Natural killer cell treated with Interleukin-12 subunit alpha and Interleukin-12 subunit beta and Interleukin-15 and Interleukin-18, amount 100 ng/mL, for 72 hours (primary cell): Measurements from ENCODE around the gene SNURF. TPM values are rescaled to one million over a fixed set of nuclear protein-coding genes. Genes with fewer than 3 reads are reported as not detected.
A peak's percentile ranks its signal among the peaks of the same experiment; 100 is the strongest.
"Not testable (repeated sequence)": the region's sequence is repeated elsewhere in the genome, so short reads cannot be mapped to it uniquely, and the experiment has no call there.

Experiments used
- ATAC-seq, 2 donors: fragments of 150-1000 bp; cut with Tn5 transposase in 1 of 2; sonication (Bioruptor Pico), chemical (Tn5 transposase) in 1 of 2; 2 replicates each; pipeline ENCODE4 v1.10.0; 2021
- DNase-seq: peaks from one replicate; pipeline ENCODE4 v3.0.0; 2022; ENCODE audit warnings: low spot score
- H3K27ac Mint-ChIP-seq, 2 donors: 1 replicate in 1 of 2; 2 replicates in 1 of 2; pipeline ENCODE4 v1.8.0; 2022; ENCODE audit warnings: mixed read lengths in 2 of 2, mild to moderate bottlenecking in 1 of 2, moderate library complexity in 1 of 2
- H3K27me3 Mint-ChIP-seq, 2 donors: 1 replicate in 1 of 2; 2 replicates in 1 of 2; pipeline ENCODE4 v1.8.0; 2022; ENCODE audit warnings: mixed read lengths in 2 of 2
- H3K36me3 Mint-ChIP-seq: one replicate; pipeline ENCODE4 v1.8.0; 2022; ENCODE audit warnings: mixed read lengths
- H3K4me1 Mint-ChIP-seq, 2 donors: 1 replicate in 1 of 2; 2 replicates in 1 of 2; pipeline ENCODE4 v1.8.0; 2022; ENCODE audit warnings: low read depth in 2 of 2, mixed read lengths in 2 of 2, mild to moderate bottlenecking in 1 of 2
- H3K4me3 Mint-ChIP-seq: one replicate; pipeline ENCODE4 v1.8.0; 2022; ENCODE audit warnings: mixed read lengths
- H3K9me3 Mint-ChIP-seq: 2 replicates; pipeline ENCODE4 v1.8.0; 2022; ENCODE audit warnings: mixed read lengths
- total RNA-seq, 2 donors: library from RNA; stranded (reverse); gene quantifications; one replicate each; pipeline ENCODE4 v1.2.3, GENCODE V29; 2022

The SNURF gene, protein sequence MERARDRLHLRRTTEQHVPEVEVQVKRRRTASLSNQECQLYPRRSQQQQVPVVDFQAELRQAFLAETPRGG
- total RNA-seq: 10 to 100 TPM in 1 of 2 donors, 1 to 10 TPM in 1; 7.8 to 10.9 TPM

GRCh38 chr15:24954783-24955530, at the start of gene SNURF, which contains the start of gene SNRPN:
SNURF (plus strand) TSS chr15:24954987; CDS start chr15:24955049, 62 bp downstream.
SNRPN (plus strand) TSS chr15:24954987; CDS start chr15:24974454, 19,467 bp downstream.
- Mint-ChIP-seq H3K27ac (peak within 1 kb of the TSS; percentile 87 to 91), H3K9me3 (no peaks in the 10 kb centered on the region), H3K4me3 (peak within 1 kb of the TSS; percentile 93), H3K4me1 (peaks cover 3 to 7% of the 10 kb centered on the region in 2 donors), H3K36me3 (peaks cover 5% of the 10 kb centered on the region), H3K27me3 (no peaks in the 10 kb centered on the region)
- ATAC-seq (peak; percentile 85 to 86), DNase-seq (peak; percentile 76)

GRCh38 chr15:24916305-24917009, 38.3 kb upstream of the SNURF start:
- H3K4me1 Mint-ChIP-seq: peaks cover 0 to 7% of the 10 kb centered on the region in 2 donors
- DNase-seq: no peak
- no peak for ATAC-seq

DNA sequence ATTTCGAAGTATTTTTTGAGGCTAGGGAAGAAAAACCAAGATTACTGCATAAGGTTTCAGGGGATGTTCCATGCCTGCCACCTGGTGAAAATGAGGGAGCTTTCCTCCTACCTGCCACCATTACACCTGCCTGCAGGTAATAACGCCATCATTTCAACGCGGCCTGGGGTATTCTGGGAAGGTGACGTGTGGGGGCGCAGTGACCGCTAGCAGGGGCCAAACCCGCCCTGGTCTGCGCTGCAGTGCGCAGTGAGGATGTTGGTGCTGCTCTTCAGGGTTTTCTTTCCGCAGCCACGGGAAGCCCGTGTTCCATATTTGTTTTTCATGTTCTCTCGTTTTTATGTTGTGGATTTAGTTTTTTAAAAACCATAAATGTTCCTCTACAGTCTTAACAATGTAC, 37.4 kb upstream of the SNURF start:
- no peak overlapping the region for H3K27ac Mint-ChIP-seq
- ATAC-seq (no peak), DNase-seq (no peak)
- H3K36me3 Mint-ChIP-seq: peaks cover 5% of the 10 kb centered on the region
- H3K4me3 Mint-ChIP-seq: no peak overlapping the region
- H3K4me1 Mint-ChIP-seq: peaks cover 0 to 7% of the 10 kb centered on the region in 2 donors
- H3K9me3 Mint-ChIP-seq: peaks cover 7% of the 10 kb centered on the region
- H3K27me3 Mint-ChIP-seq: no peaks in the 10 kb centered on the region

More at GRCh38 chr15:24916305-24917009, 38.3 kb upstream of the SNURF start:
- H3K9me3 Mint-ChIP-seq: peaks cover 7% of the 10 kb centered on the region
- H3K36me3 Mint-ChIP-seq: peaks cover 5% of the 10 kb centered on the region
- no peak overlapping the region for H3K27ac Mint-ChIP-seq
- peak overlapping the region; percentile 9 for H3K4me3 Mint-ChIP-seq
- H3K27me3 Mint-ChIP-seq: no peaks in the 10 kb centered on the region

- Mint-ChIP-seq H3K4me3 (no peak overlapping the region), H3K27me3 (no peaks in the 10 kb centered on the region), H3K9me3 (peaks cover 10% of the 10 kb centered on the region), H3K4me1 (peaks cover 0 to 7% of the 10 kb centered on the region in 2 donors), H3K27ac (no peak overlapping the region), H3K36me3 (peaks cover 5% of the 10 kb centered on the region)
- no peak for ATAC-seq
- no peak for DNase-seq
Observed at GRCh38 chr15:24919446-24919845, 35.3 kb upstream of the SNURF start.

GRCh38 chr15:24922781-24923180, 32.0 kb upstream of the SNURF start:
- ATAC-seq, H3K27ac Mint-ChIP-seq, H3K9me3 Mint-ChIP-seq, H3K4me3 Mint-ChIP-seq, H3K36me3 Mint-ChIP-seq, H3K27me3 Mint-ChIP-seq, DNase-seq, H3K4me1 Mint-ChIP-seq: not testable (repeated sequence)

GRCh38 chr15:24924153-24924552, 30.6 kb upstream of the SNURF start:
- no peak for DNase-seq
- Mint-ChIP-seq H3K36me3 (peaks cover 8% of the 10 kb centered on the region), H3K27ac (no peak overlapping the region), H3K4me3 (no peak overlapping the region), H3K4me1 (no peaks in the 10 kb centered on the region), H3K27me3 (no peaks in the 10 kb centered on the region), H3K9me3 (peaks cover 8% of the 10 kb centered on the region)
- no peak for ATAC-seq

DNA sequence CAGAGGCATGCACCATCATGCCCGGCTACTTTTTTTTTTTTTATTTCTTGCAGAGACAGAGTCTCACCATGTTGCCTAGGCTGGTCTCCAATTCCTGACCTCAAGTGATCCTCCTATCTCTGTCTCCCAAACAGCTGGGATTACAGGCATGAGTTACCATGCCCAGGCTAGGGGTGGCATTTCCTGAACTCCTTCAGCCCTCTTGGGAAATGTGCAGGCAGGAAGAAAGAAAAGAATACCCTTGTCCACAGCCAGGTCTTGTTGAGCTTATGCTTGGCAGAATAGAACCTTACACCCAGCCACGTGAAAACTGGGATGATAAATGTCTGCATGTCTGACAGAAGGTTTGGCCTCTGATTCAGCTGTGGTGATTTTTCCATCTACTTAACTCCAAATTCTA, 30.2 kb upstream of the SNURF start:
- H3K4me3 Mint-ChIP-seq: no peak overlapping the region
- peaks cover 9% of the 10 kb centered on the region for H3K9me3 Mint-ChIP-seq
- H3K27ac Mint-ChIP-seq: no peak overlapping the region
- H3K36me3 Mint-ChIP-seq: peaks cover 8% of the 10 kb centered on the region
- no peak for DNase-seq
- no peaks in the 10 kb centered on the region for H3K27me3 Mint-ChIP-seq
- no peak for ATAC-seq
- H3K4me1 Mint-ChIP-seq: no peaks in the 10 kb centered on the region

- DNase-seq, H3K27ac Mint-ChIP-seq, ATAC-seq, H3K27me3 Mint-ChIP-seq, H3K4me1 Mint-ChIP-seq, H3K4me3 Mint-ChIP-seq: not testable (repeated sequence)
- Mint-ChIP-seq H3K36me3 (peaks cover 15% of the 10 kb centered on the region), H3K9me3 (peaks cover 21% of the 10 kb centered on the region)
Observed at GRCh38 chr15:24931874-24932732, 22.7 kb upstream of the SNURF start.

DNA sequence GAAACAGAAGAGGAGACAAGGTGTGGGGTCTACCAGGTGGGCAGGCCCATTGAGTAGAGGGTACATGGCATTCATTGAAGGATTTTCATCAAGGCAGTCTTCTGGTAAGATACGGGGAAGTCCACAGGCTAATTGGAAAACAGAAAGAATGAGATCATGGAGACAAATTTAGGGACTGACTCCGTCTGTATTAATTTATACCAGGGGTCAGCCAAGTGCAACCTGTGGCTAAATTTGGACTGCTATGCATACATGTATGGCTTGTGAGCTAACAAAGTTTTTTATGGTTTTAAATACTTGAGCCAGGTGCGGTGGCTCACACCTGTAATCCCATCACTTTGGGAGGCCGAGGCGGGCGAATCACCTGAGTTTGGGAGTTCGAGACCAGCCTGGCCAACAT, 21.1 kb upstream of the SNURF start:
- Mint-ChIP-seq H3K27ac (no peak overlapping the region), H3K4me3 (no peak overlapping the region), H3K9me3 (peaks cover 18% of the 10 kb centered on the region), H3K27me3 (no peaks in the 10 kb centered on the region), H3K4me1 (no peaks in the 10 kb centered on the region), H3K36me3 (peaks cover 7% of the 10 kb centered on the region)
- no peak for ATAC-seq
- DNase-seq: no peak

- not testable (repeated sequence) for DNase-seq, ATAC-seq, H3K4me3 Mint-ChIP-seq, H3K36me3 Mint-ChIP-seq, H3K27me3 Mint-ChIP-seq, H3K27ac Mint-ChIP-seq, H3K4me1 Mint-ChIP-seq
- H3K9me3 Mint-ChIP-seq: peaks cover 14% of the 10 kb centered on the region
Observed at GRCh38 chr15:24938224-24938623, 16.6 kb upstream of the SNURF start.

DNA sequence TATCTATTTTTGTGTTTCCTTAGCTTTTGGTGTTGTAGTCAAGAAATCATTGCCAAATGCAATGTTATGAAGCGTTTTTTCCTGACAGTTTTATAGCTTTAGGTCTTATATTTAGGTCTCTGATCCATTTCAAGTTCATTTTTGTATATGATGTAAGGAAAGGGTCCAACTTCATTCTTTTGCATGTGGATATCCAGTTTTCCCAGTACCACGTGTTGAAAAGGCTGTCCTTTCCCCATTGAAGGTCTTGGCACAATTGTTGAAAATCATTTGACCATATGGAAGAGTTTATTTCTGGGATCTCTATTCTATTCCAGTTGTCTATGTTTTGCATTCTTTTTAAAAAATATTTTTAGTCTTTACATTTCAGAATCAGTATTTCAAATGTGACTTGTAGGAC, 14.6 kb upstream of the SNURF start:
- Mint-ChIP-seq H3K9me3 (peaks cover 9% of the 10 kb centered on the region), H3K27me3 (no peaks in the 10 kb centered on the region), H3K4me1 (no peaks in the 10 kb centered on the region), H3K4me3 (no peak overlapping the region), H3K36me3 (peaks cover 7% of the 10 kb centered on the region), H3K27ac (no peak overlapping the region)
- DNase-seq (no peak), ATAC-seq (no peak)

- H3K4me3 Mint-ChIP-seq: no peak overlapping the region
- H3K9me3 Mint-ChIP-seq: peaks cover 3% of the 10 kb centered on the region
- H3K36me3 Mint-ChIP-seq: no peaks in the 10 kb centered on the region
- no peaks in the 10 kb centered on the region for H3K27me3 Mint-ChIP-seq
- DNase-seq: no peak
- H3K4me1 Mint-ChIP-seq: no peaks in the 10 kb centered on the region
- ATAC-seq: no peak
- H3K27ac Mint-ChIP-seq: no peak overlapping the region
Observed at GRCh38 chr15:24943361-24943760, 11.4 kb upstream of the SNURF start.

DNA sequence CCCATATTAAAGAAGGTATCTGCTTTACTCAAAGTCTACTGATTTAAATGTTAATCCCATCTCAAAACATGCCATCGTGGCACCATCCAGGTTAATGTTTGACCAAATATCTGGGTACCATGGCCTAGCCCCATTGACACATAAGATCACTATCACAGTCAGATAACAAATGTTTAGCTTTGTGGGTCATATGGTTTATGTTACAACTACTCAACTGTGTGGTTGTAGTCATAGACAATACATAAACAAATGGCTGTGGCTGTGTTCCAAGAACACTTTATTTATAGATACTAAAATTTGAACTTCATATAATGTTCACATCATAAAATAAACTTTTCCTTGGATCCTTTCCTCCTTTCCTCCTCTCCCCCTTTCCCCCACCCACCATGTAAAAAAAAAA, 9.8 kb upstream of the SNURF start:
- no peak for ATAC-seq
- H3K4me3 Mint-ChIP-seq: no peak overlapping the region
- no peak for DNase-seq
- no peaks in the 10 kb centered on the region for H3K27me3 Mint-ChIP-seq
- no peak overlapping the region for H3K27ac Mint-ChIP-seq
- H3K9me3 Mint-ChIP-seq: peaks cover 3% of the 10 kb centered on the region
- H3K36me3 Mint-ChIP-seq: no peaks in the 10 kb centered on the region
- no peaks in the 10 kb centered on the region for H3K4me1 Mint-ChIP-seq
